Muscle of leg (tissue), 11 donors: ENCODE measurements around the gene ALDH3A1. TPM values are rescaled to one million over a fixed set of nuclear protein-coding genes. Genes with fewer than 3 reads are reported as not detected.

Experiments
- DNase-seq: peaks from one replicate; pipeline ENCODE4 v3.0.0; 2013
- H3K27ac ChIP-seq: one replicate; pipeline ENCODE4 v1.5.1; 2013; ENCODE audit warnings: mild to moderate bottlenecking, low read length, control low read depth
- H3K27me3 ChIP-seq: one replicate; pipeline ENCODE4 v1.6.1; 2013; ENCODE audit warnings: low read length; ENCODE audit not compliant: control insufficient read depth, insufficient read depth
- H3K36me3 ChIP-seq: one replicate; pipeline ENCODE4 v1.6.1; 2013; ENCODE audit warnings: low read length; ENCODE audit not compliant: control insufficient read depth, insufficient read depth
- H3K4me1 ChIP-seq: one replicate; pipeline ENCODE4 v1.6.1; 2013; ENCODE audit warnings: low read length; ENCODE audit not compliant: control insufficient read depth, insufficient read depth
- H3K4me3 ChIP-seq: one replicate; pipeline ENCODE4 v1.5.1; 2013; ENCODE audit warnings: low read length, control low read depth
- H3K9me3 ChIP-seq: replicated peaks from 2 replicates; pipeline ENCODE4 v1.6.1; 2013; ENCODE audit warnings: low read depth, low read length; ENCODE audit not compliant: control insufficient read depth
- WGBS: methylation state at CpG from one replicate; pipeline ENCODE4 v1.1.5; 2013; ENCODE audit warnings: missing lambda C conversion rate; ENCODE audit not compliant: insufficient coverage; 5-methylcytosine and 5-hydroxymethylcytosine counted together
- polyA plus RNA-seq, 8 donors: library from polyadenylated mRNA; unstranded; fragments of 120-200 nt; gene quantifications; one replicate each; pipeline versions ENCODE4 v1.2.1 to v1.2.3, GENCODE V29; 2013; ENCODE audit warnings: inconsistent platforms in 1 of 8, low replicate concordance in 1 of 8; ENCODE audit not compliant: insufficient read length in 8 of 8, insufficient read depth in 1 of 8
- total RNA-seq: library from RNA; stranded (reverse); fragments of 120-200 nt; gene quantifications from one replicate; pipeline ENCODE4 v1.2.4, GENCODE V29; 2013

ALDH3A1 gene
- total and polyA plus RNA-seq, 9 donors = 0.18 to 0.57 (median 0.29) TPM

- peak overlapping the region; percentile 74 for H3K27ac ChIP-seq
- H3K4me1 ChIP-seq = peaks cover 38% of the 10 kb centered on the region
- no peaks in the 10 kb centered on the region for H3K9me3 ChIP-seq
- peak; percentile 54 for DNase-seq
- no peak overlapping the region for H3K4me3 ChIP-seq
- 65% methylated on average over 10 of the region's 10 CpGs for WGBS
- H3K27me3 ChIP-seq = no peaks in the 10 kb centered on the region
- no peaks in the 10 kb centered on the region for H3K36me3 ChIP-seq
Observed at GRCh38 chr17:19703106-19703827, 44.8 kb downstream of the ALDH3A1 start.

- H3K27ac ChIP-seq = no peak overlapping the region
- 23% methylated on average over 3 of the region's 4 CpGs for WGBS
Observed at GRCh38 chr17:19702217-19702641, 45.9 kb downstream of the ALDH3A1 start.

More at GRCh38 chr17:19702217-19702641, 45.9 kb downstream of the ALDH3A1 start:
- Histone ChIP-seq H3K36me3 (no peaks in the 10 kb centered on the region), H3K27me3 (no peaks in the 10 kb centered on the region), H3K4me1 (peaks cover 37% of the 10 kb centered on the region), H3K9me3 (no peaks in the 10 kb centered on the region), H3K4me3 (no peak overlapping the region)
- no peak for DNase-seq

Other genes starting within 250 kb of the ALDH3A1 start
- gene SLC47A1, start 214.4 kb downstream of the ALDH3A1 start, total RNA-seq = 0.71 TPM
- 1 to 10 TPM in 6 of 8 donors, under 1 TPM in 2; 0.77 to 1.3 (median 1.1) TPM for gene SLC47A1, start 214.4 kb downstream of the ALDH3A1 start, polyA plus RNA-seq
- 39.4 TPM for gene ALDH3A2, start 99.5 kb downstream of the ALDH3A1 start, total RNA-seq
- 10 to 100 TPM; 26.6 to 35.9 (median 32.5) TPM for gene ALDH3A2, start 99.5 kb downstream of the ALDH3A1 start, polyA plus RNA-seq
- not detected for gene SLC47A2, start 31.7 kb downstream of the ALDH3A1 start, total RNA-seq
- under 1 TPM; 0.13 to 0.53 (median 0.22) TPM for gene SLC47A2, start 31.7 kb downstream of the ALDH3A1 start, polyA plus RNA-seq
- gene ULK2, start 119.6 kb upstream of the ALDH3A1 start, total RNA-seq = 17.2 TPM
- 10 to 100 TPM; 17.8 to 28.5 (median 21.5) TPM for gene ULK2, start 119.6 kb upstream of the ALDH3A1 start, polyA plus RNA-seq
- gene AKAP10, start 229.5 kb upstream of the ALDH3A1 start, total RNA-seq = 21.5 TPM
- gene AKAP10, start 229.5 kb upstream of the ALDH3A1 start, polyA plus RNA-seq = 10 to 100 TPM; 15.0 to 20.7 (median 17.5) TPM